Gastroesophageal sphincter (tissue), 3 donors: ENCODE results near the gene CORO2B.

Experiments used
- POLR2AphosphoS5 ChIP-seq: sonication (generic); formaldehyde crosslinking; IDR thresholded peaks from one replicate; pipeline ENCODE4 v1.6.1; 2017; ENCODE audit warnings: antibody characterized with exemption
- TF ChIP-seq, protein P1 (sequence below), 4 experiments: fragments of 200-600 bp in 2 of 4; fragments of 450-650 bp in 2 of 4; sonication (generic) in 1 of 4; IDR thresholded peaks; one replicate each; pipeline ENCODE4 v1.5.1; 2017 to 2019; ENCODE audit warnings: antibody characterized with exemption in 4 of 4, mild to moderate bottlenecking in 2 of 4, moderate library complexity in 2 of 4

DNA sequence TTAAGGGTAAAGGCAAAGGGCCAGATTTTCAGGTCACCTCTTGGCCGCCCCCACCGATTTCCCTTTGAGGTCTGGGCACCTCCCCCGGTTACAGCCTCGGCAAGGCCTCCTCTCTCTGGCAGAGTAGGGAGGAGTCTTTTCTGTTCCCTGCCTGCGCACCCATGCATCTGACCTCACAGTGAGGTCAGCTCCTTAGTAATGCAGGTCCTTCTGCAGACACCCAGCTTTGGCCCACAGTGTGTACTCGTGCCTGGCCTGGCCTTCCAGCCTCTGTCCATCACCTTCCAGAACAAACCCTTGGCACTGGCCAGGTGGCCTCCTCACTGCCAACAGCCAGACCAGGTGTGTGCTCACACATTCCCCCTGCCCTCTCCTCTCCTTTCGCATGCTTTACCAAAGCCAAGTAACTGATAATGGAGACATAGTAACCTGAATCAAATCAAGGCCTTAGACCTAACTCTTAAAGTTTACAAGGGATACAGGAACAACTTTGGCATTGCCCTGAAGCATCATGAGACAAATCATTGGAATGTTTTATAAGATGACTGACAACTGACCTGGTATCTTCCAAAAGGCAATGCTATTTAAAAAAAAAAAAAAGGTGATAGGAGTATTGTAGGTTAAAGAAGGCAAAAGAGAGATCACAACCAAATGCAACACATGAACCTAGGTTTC lies 61.3 kb downstream of the CORO2B start:
- TF ChIP-seq, protein P1, sequence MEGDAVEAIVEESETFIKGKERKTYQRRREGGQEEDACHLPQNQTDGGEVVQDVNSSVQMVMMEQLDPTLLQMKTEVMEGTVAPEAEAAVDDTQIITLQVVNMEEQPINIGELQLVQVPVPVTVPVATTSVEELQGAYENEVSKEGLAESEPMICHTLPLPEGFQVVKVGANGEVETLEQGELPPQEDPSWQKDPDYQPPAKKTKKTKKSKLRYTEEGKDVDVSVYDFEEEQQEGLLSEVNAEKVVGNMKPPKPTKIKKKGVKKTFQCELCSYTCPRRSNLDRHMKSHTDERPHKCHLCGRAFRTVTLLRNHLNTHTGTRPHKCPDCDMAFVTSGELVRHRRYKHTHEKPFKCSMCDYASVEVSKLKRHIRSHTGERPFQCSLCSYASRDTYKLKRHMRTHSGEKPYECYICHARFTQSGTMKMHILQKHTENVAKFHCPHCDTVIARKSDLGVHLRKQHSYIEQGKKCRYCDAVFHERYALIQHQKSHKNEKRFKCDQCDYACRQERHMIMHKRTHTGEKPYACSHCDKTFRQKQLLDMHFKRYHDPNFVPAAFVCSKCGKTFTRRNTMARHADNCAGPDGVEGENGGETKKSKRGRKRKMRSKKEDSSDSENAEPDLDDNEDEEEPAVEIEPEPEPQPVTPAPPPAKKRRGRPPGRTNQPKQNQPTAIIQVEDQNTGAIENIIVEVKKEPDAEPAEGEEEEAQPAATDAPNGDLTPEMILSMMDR (IDR thresholded peaks at IDR 0.05): no peak
- TF ChIP-seq POLR2AphosphoS5: no peak
